Measurements from ENCODE around the gene CHEK2.
"Not testable (repeated sequence)": the region's sequence is repeated elsewhere in the genome, so short reads cannot be mapped to it uniquely, and the experiment has no call there.

Gene CHEK2

GRCh38 chr22:28706845-28707244 lies 34.8 kb downstream of the CHEK2 start:
- TF ChIP-seq CTCF (conservative IDR thresholded peaks at IDR 0.05; ENCODE audit: low read depth, low read length) = no peak
- Histone ChIP-seq H4K20me1 (ENCODE audit: insufficient read depth) (no peaks in the 10 kb centered on the region), H3K27me3 (ENCODE audit: insufficient read depth, low read depth) (no peaks in the 10 kb centered on the region), H3K36me3 (ENCODE audit: insufficient read depth) (0 out of 2 replicates have a peak, but pooled peaks cover 3% of the 10 kb centered on the region), H3K4me3 (IDR thresholded peaks at IDR 0.05; ENCODE audit: insufficient read depth, low read depth, low read length) (no peak overlapping the region), H3K79me2 (ENCODE audit: insufficient read depth, low read depth) (no peaks in the 10 kb centered on the region), H3K4me1 (ENCODE audit: low read depth, poor library complexity, severe bottlenecking) (peaks cover 2% of the 10 kb centered on the region), H3K4me2 (no peak overlapping the region), H2AFZ (ENCODE audit: low read depth) (no peak overlapping the region), H3K9ac (no peak overlapping the region), H3K27ac (no peak overlapping the region)

DNA sequence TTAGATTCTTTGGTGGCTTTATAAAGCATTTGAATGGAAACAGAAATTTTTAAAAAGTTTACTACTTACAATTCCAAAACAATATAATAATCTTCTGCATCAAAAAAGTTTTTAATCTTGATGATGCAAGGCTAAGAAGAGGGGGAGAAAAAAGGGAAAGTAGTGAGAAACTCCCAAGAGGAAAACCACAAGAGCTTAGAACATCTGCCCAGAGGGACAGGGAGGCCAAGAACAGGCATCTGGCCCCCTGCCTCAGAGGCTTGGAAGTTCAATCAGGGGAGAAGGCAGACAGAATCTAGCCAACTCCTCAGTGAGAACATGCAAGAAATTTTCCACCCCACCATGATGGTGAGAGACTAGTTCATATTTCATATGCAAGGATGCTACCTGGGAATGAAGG lies 38.2 kb downstream of the CHEK2 start:
- Histone ChIP-seq H3K27ac (no peak overlapping the region), H3K4me3 (IDR thresholded peaks at IDR 0.05; ENCODE audit: insufficient read depth, low read depth, low read length) (no peak overlapping the region), H3K27me3 (ENCODE audit: insufficient read depth, low read depth) (no peaks in the 10 kb centered on the region), H3K4me2 (no peak overlapping the region), H3K9ac (no peak overlapping the region), H3K4me1 (ENCODE audit: low read depth, poor library complexity, severe bottlenecking) (peaks cover 2% of the 10 kb centered on the region), H3K36me3 (ENCODE audit: insufficient read depth) (no peaks in the 10 kb centered on the region), H4K20me1 (ENCODE audit: insufficient read depth) (no peaks in the 10 kb centered on the region), H2AFZ (ENCODE audit: low read depth) (no peak overlapping the region), H3K79me2 (ENCODE audit: insufficient read depth, low read depth) (no peaks in the 10 kb centered on the region)
- no peak for TF ChIP-seq CTCF (conservative IDR thresholded peaks at IDR 0.05; ENCODE audit: low read depth, low read length)

- no peak for TF ChIP-seq CTCF (conservative IDR thresholded peaks at IDR 0.05; ENCODE audit: low read depth, low read length)
- no peak overlapping the region for H3K4me3 ChIP-seq (IDR thresholded peaks at IDR 0.05; ENCODE audit: insufficient read depth, low read depth, low read length)
- no peaks in the 10 kb centered on the region for H3K79me2 ChIP-seq (ENCODE audit: insufficient read depth, low read depth)
- no peaks in the 10 kb centered on the region for H4K20me1 ChIP-seq (ENCODE audit: insufficient read depth)
- no peaks in the 10 kb centered on the region for H3K36me3 ChIP-seq (ENCODE audit: insufficient read depth)
- H3K4me1 ChIP-seq (ENCODE audit: low read depth, poor library complexity, severe bottlenecking) = peaks cover 2% of the 10 kb centered on the region
- H3K4me2 ChIP-seq = no peak overlapping the region
- H3K9ac ChIP-seq = no peak overlapping the region
- H3K27ac ChIP-seq = no peak overlapping the region
- no peak overlapping the region for H2AFZ ChIP-seq (ENCODE audit: low read depth)
- no peaks in the 10 kb centered on the region for H3K27me3 ChIP-seq (ENCODE audit: insufficient read depth, low read depth)
Observed at GRCh38 chr22:28702891-28703290, 38.7 kb downstream of the CHEK2 start.

DNA sequence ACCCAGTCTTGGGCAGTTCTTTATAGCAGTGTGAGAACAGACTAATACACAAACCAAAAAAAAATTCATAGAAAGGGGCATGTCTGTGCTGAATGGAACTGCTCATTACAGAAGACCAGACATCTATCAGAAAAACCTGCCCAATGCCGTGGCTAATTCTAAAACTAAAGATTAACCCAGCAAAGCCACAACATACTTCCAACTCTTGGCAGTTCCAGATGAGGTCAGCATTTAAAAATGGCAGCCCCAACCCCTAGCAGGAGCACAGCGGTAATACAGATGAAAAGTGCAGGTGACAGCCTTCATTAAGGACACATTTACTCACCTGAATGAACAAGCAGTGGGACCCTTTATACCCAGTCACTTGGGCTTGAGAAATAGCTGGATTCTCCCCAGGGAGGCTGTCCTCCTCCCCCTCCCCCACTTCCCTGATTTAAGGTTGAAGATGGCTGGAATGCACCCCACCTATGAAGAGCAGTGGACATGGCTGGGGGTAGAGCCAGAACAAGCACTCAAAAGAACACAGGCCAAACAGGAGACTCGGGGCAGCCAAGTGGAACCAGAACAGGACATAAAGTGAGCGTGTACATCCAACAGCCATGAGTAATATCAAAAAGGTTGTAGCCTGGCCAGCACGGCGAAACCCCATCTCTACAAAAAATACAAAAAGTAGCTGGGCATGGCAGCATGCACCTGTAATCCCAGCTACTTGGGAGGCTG lies 48.4 kb downstream of the CHEK2 start:
- H3K4me2 ChIP-seq; H2AFZ ChIP-seq (ENCODE audit: low read depth); H4K20me1 ChIP-seq (ENCODE audit: insufficient read depth); H3K4me3 ChIP-seq (IDR thresholded peaks at IDR 0.05; ENCODE audit: insufficient read depth, low read depth, low read length); H3K27me3 ChIP-seq (ENCODE audit: insufficient read depth, low read depth); H3K27ac ChIP-seq; H3K36me3 ChIP-seq (ENCODE audit: insufficient read depth); H3K4me1 ChIP-seq (ENCODE audit: low read depth, poor library complexity, severe bottlenecking); H3K79me2 ChIP-seq (ENCODE audit: insufficient read depth, low read depth); H3K9ac ChIP-seq: not testable (repeated sequence)

DNA sequence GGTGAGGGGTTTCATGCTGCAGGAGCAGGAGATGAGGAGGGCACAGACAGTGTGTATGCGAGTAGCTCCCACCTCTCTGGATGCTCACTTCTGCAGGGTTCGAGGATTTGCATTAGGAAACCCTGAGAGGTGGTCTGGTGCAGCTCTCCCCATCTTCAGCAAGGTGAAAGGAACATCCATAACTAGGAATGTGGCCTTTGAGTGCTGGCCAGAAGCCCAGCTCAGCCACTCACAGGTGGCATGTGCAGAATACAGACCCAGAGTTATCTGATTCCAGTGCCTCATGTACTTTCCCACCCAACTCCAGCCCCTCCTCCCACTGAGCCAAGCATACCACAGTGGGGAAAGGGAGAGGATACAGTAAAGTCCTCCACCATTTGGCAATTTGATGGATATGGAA lies 51.8 kb downstream of the CHEK2 start:
- not testable (repeated sequence) for H3K27me3 ChIP-seq (ENCODE audit: insufficient read depth, low read depth); H2AFZ ChIP-seq (ENCODE audit: low read depth); H3K36me3 ChIP-seq (ENCODE audit: insufficient read depth); H3K27ac ChIP-seq; H3K4me2 ChIP-seq; H4K20me1 ChIP-seq (ENCODE audit: insufficient read depth); H3K4me1 ChIP-seq (ENCODE audit: low read depth, poor library complexity, severe bottlenecking); H3K4me3 ChIP-seq (IDR thresholded peaks at IDR 0.05; ENCODE audit: insufficient read depth, low read depth, low read length); H3K79me2 ChIP-seq (ENCODE audit: insufficient read depth, low read depth); H3K9ac ChIP-seq

GRCh38 chr22:28682966-28683365 lies 58.7 kb downstream of the CHEK2 start:
- H3K9ac ChIP-seq; H3K79me2 ChIP-seq (ENCODE audit: insufficient read depth, low read depth); H3K36me3 ChIP-seq (ENCODE audit: insufficient read depth); H3K4me1 ChIP-seq (ENCODE audit: low read depth, poor library complexity, severe bottlenecking); H4K20me1 ChIP-seq (ENCODE audit: insufficient read depth); H3K27me3 ChIP-seq (ENCODE audit: insufficient read depth, low read depth); H3K4me2 ChIP-seq; H2AFZ ChIP-seq (ENCODE audit: low read depth); H3K27ac ChIP-seq; H3K4me3 ChIP-seq (IDR thresholded peaks at IDR 0.05; ENCODE audit: insufficient read depth, low read depth, low read length): not testable (repeated sequence)

- H3K36me3 ChIP-seq (ENCODE audit: insufficient read depth); H3K4me2 ChIP-seq; H3K9ac ChIP-seq; H3K4me3 ChIP-seq (IDR thresholded peaks at IDR 0.05; ENCODE audit: insufficient read depth, low read depth, low read length); H3K27me3 ChIP-seq (ENCODE audit: insufficient read depth, low read depth); H3K4me1 ChIP-seq (ENCODE audit: low read depth, poor library complexity, severe bottlenecking); H3K27ac ChIP-seq; H3K79me2 ChIP-seq (ENCODE audit: insufficient read depth, low read depth); H4K20me1 ChIP-seq (ENCODE audit: insufficient read depth); H2AFZ ChIP-seq (ENCODE audit: low read depth): not testable (repeated sequence)
Observed at GRCh38 chr22:28680813-28681490, 60.7 kb downstream of the CHEK2 start.

Measured in KMS-11 (cell line).